Fibroblast of skin of back (primary cell): ENCODE measurements around the gene SFRP5. TPM values are rescaled to one million over a fixed set of nuclear protein-coding genes. Genes with fewer than 3 reads are reported as not detected.

Experiments used
- DNase-seq: peaks from one replicate; pipeline ENCODE4 v3.0.0-alpha.2; 2013
- polyA plus RNA-seq, 2 experiments: library from polyadenylated mRNA; unstranded; fragments of 120-200 nt; gene quantifications; one replicate each; pipeline ENCODE4 v1.2.1, GENCODE V29; 2013; ENCODE audit not compliant: insufficient read length in 2 of 2

Gene SFRP5
- polyA plus RNA-seq (2013, experiment 1 of 2; ENCODE audit: insufficient read length): not detected
- not detected for polyA plus RNA-seq (2013, experiment 2 of 2; ENCODE audit: insufficient read length)

DNA sequence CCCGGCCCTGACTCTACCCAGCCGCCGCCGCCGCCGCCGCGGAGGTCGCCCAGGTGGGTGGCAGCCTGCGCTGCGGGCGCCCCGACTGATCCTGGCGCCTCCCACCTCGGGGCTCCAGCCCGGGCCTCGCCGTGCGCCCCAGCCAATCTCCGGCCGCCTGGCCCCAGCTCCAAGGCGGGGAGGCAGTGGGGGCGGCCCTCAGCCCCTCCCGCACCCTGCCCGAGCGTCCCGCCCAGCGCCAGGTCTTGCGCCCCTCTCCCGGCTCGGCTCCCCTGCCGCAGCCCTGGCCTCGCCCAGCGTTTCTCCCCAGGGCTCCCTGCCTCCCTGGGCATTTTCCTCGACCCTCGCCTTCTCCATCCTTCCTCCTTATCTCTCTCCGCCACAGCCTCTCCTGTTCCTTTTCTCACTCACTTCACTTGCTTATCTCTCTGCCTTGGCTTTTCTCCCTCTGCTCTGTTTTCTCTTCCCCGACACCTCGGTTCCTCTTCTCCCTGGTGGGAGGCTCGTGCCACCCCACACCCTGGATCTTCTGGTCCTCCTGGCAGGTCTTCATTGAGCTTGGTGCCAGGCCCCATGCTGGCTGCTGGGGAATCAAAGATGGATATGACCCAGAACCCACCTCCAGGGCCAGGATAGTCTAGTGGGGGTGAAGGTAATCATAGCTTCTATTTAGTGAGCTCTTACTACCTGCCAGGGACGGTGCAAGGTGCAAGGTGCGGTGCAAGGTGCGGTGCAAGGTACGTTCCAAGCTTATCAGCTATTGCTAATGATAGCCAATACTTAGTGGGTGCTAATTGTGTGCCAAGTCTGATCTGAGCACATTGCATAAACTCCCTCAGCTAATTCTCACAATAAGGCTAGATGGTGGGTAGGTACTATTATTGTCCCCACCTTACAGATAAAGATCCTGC lies at the start of gene SFRP5:
SFRP5 (minus strand) TSS at position 87 of the 911 bp plus-strand sequence. CDS start 166 bp downstream, outside the sequence.
- no peak for DNase-seq

GRCh38 chr10:97820096-97820704 lies 48.4 kb upstream of the SFRP5 start:
- DNase-seq: no peak

DNA sequence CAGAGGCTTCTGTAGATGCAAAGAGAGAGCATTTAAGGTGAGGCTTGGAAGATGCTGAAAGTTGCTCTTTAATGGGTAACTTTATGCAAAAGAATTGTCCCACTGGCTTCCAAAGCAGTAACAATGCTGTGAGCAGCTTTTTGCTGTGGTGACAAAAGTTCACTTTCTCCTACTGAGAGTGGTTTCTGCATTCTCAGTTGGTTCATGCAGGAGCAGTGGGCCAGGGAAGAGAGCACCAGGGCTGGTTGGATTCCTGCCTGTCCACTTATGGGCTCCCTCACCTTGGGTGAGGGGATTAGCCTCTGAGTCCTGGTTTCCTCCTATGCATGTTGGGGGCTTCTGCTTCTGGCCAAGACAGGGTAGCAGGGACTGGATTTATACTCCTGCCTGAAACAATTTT lies 46.8 kb upstream of the SFRP5 start:
- no peak for DNase-seq

- DNase-seq: no peak
Observed at GRCh38 chr10:97816609-97817008, 44.8 kb upstream of the SFRP5 start.

DNA sequence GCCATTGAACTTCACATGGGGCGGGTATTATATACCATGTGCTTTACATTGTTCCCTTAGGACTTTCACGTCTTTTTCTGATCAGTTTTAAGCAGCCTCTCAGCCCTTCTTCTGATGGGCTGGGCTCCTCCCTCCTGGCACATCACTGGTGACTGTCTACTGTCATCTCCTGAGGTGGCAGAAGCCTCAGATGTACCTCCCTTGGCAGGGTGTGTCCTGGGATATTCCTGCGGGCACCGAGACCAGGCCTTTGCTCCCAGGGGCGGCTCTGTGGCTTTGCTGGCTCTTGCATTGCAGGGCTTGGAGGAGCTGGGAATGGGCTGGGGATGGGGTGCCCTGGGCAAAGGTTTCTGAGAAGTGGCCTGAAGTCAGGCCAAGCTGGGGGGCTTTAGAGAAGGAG lies 43.2 kb upstream of the SFRP5 start:
- DNase-seq: no peak

- DNase-seq: no peak
Observed at GRCh38 chr10:97813311-97813710, 41.5 kb upstream of the SFRP5 start.

- no peak for DNase-seq
Observed at GRCh38 chr10:97812696-97813095, 40.9 kb upstream of the SFRP5 start.

DNA sequence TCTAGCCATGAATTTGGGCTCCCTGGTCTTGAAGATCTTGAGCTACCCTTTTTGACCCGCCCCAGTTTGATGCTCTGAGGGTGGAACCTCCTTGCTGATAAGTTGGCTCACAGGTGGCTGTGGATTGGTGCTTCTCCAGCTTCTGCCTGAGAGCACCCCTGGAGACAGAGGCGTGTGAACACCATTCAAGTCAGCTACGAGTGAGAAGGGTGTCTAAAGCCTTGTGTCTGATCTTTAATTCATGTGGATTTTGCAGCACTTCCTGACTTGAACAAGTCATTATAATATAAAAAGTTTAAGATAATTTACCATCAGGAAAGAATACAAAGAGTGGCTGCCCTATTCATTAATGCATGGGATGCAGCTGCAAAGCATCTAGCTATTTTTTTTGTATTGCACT lies 40.2 kb upstream of the SFRP5 start:
- DNase-seq: no peak

DNA sequence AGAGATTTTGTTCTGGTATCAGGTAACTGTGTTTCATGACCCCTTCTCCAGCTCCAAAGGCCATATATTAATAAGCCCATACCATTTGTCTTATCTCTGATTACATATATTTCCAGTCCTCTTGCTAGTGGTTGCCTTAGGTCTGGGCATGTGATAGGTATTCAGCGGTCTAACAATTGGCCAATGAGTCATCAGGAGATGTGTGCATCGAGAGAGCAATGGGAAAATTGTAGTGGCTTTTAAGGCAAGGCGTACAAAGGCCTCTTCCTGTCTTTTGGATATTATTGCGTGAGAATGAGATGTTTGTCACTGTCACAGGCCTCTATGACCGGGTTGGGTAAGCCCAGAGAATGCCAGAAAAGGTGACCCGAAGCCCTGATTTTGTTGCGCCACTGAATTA lies 38.6 kb upstream of the SFRP5 start:
- DNase-seq: no peak

DNA sequence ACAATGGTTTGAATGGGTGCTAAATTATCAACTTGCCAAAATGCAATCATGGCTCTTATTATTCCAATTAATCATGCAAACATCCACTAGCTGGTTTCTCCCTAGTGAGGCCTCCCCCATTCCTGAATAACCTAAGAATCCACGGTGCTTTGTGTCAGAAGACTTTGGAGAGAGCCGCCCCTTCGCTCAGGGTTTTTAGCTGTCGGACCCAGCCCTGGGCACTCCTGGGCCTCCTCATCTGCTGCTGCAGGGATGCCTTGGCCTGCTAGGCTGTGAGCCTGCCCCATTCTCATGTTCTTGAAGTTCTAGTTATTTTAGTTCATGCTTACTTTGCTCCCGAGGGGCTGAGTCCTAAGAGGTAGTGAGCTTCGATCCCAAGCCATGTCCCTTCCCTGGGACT lies 34.1 kb upstream of the SFRP5 start:
- DNase-seq: no peak

- no peak for DNase-seq
Observed at GRCh38 chr10:97805096-97805884, 33.5 kb upstream of the SFRP5 start.

- no peak for DNase-seq
Observed at GRCh38 chr10:97801422-97801821, 29.6 kb upstream of the SFRP5 start.

DNA sequence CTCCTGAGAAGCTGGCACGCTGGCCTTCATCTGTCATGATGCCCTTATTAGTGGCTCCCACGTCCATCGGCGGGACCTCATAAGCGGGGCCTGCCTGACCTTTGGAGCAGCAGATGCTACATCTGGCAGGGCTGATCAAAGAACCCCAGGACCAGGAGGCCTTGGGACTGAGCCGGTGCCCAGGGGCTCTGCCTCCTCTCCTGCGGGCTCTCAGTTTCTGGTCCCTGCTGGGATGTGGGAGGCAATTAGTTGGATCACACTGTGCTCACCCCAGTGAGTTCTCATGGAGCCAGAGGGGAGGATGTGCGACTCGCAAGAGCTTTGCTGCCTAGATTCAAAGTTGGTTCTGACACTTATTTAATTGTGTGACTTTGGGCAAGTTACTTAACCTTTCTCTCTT lies 28.7 kb upstream of the SFRP5 start:
- no peak for DNase-seq

GRCh38 chr10:97798958-97799610 lies 27.3 kb upstream of the SFRP5 start:
- no peak for DNase-seq

DNA sequence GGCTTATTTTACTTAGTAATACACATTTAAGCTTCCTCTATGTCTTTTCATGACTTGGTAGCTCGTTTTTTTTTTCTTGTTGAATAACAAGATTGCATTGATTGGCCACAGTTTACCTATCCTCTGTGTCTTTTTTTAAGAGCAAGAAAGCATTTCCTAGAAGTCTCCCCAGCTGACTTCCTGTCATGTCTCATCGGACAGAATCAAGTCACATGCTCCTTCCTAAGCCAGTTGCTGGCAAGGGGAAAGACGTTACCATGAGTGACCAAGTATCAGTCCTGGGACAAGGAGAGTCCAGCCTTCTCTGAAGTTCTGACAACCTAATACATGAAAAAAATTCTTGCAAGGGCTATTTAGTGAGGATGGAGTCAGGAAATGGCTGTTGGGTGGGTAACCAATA lies 24.9 kb upstream of the SFRP5 start:
- DNase-seq: no peak

DNA sequence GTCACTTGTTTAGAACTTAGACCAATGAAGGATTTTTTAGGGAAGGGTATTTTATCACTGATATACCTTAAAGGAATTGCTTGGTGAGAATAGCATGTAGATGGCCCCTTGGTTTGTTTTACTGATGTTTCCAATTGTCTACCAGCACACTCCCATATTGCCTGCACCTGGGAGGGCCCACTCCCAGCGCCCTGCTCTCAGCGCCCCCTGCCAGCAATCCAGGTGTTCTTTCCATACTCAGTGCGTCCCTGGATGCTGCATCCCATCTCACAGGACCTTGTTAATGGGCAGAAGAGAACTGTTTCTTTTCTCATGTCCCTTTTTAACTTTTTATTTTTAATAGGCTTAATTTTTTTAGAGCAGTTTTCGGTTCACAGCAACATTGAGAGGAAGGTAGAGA lies 24.1 kb upstream of the SFRP5 start:
- DNase-seq: no peak

DNA sequence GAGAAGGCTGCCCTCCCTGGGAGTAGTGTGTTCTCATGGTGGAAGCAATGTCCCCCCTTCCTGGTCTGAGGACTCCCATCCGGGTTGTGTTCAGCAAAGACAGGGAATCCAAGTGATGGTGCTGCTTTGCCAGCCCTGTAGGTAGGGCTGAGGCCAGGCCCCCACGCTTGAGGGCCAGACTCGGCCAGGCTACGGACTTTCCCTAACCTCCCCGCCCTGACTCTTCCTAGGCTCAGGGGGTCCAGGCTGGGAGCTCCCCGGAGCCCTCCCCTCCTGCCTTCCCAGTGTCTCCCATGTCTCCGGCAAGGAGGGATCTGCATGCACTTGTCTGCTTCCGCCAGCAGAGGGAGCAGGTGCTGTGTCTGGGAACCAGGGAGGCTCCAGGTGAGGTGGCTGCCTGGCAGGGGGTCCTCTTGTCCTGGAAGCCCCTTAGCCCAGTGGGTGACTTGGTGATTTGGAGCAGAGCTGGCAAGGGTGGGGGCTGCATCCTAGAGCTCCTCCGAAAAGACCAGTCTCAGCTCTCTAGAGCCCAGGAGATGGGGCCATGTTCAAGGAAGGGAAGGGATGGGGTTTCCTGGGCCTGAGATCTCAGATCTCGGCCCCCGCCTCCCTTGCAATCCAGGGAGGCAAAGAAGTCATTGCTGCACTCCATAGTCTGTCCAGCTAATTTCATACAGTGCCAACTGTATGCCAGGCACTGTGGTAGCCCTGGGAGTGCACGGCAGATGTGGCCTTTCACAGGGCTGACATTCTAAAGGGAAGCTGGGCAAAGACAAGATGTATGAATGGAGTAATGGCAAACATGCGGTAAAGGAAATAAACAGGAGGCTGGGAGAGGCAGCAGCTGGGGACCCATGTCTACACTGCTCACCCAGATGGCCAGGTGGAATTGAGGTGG lies 20.3 kb upstream of the SFRP5 start:
- peak; percentile 46 for DNase-seq

DNA sequence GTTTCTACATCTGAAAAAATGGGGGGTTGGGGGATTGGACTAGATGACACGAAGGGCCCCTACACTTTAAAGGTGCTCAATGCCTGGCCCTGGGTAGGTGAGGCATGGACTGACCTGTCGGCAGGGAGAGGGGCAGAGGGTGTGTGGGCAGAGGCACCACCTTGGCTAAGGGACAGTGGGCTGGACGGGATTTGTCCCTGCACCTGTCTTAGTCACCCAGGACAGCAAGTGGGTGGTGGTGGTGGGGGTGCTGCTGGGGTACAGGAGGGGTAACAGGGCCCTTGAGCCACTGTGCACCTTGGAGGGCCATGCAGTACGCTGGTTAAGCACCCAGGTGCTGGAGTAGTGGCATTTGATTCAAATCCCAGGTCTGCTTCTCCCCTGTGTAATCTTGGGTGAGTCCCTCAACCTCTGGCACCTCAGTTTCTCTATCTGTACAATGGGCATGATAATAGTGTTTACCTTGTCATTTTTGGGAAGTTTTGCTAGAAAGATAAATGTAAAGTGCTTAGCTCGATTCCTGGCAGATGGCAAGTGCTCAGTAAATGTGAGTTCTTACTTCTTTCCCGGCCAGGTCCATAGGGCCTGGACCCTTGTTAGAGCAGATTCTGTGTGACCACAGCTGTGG lies 18.1 kb upstream of the SFRP5 start:
- no peak for DNase-seq

DNA sequence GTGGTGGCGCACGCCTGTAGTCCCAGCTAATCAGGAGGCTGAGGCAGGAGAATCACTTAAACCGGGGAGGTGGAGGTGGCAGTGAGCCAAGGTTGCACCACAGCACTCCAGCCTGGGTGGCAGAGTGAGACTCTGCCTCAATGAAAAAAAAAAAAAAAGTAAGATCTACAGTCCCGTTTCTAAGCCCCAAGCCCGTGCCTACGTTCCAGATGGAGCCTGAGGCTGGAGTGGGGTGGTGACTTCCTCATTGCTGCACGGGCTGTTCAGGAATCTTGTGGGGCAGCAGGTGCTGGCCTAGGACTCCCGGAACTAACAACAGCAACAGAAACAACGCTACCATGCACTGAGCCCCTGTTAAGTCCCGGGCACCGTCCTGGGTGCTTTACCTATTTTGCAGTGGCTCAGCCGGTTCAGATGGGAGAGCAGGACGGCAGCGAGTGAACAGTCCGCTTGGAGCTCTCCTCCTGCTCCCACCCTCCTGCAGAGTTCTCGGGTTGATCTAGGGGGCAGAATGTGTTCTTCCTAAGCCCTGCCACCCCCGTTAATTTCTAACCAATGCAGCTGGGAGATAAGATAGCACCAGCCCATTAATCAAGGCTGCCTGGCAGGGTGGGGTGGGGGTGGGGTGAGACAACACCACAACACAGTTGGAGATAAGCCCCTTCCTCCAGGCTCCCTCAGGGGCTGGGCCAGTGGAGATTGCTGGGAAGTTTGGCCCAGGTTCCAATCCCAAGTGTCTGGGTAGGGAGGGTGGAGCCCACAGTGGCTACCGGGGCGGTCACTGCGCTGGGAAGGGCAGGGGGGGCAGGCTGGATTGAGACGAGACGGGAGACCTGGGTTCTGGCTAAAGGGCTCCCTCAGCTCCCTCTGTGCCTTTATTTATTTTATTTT lies 17.0 kb upstream of the SFRP5 start:
- DNase-seq: no peak

GRCh38 chr10:97785731-97786130 lies 13.9 kb upstream of the SFRP5 start:
- DNase-seq: no peak
